Measurements from ENCODE around the gene CASKIN2. TPM values are rescaled to one million over a fixed set of nuclear protein-coding genes. Genes with fewer than 3 reads are reported as not detected.

The CASKIN2 gene
- total RNA-seq, 1 experiment from 2014 or later = 37.0 TPM

DNA sequence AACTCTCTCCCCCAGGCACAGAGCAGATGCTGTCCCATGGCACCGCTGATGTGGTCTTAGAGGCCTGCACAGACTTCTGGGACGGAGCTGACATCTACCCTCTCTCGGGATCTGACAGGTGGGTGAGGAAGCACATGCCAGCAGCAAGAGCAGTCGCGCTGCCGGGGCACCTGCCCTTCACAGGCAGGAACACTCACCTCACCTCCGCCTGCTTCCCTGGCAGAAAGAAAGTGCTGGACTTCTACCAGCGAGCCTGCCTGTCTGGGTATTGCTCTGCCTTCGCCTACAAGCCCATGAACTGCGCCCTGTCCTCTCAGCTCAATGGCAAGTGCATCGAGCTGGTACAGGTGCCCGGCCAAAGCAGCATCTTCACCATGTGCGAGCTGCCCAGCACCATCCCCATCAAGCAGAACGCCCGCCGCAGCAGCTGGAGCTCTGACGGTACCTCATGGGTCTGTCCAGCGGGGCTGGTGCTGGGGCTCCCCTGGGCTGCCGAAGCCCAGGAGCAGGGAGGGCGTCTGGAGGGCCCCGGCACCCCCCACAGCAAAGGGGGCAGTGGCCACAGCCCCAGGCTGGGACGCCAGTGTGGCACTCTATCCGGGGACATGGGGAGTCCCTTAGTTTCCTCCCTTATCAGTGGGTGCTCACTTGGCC is 21.7 kb downstream of the CASKIN2 start:
- Mint-ChIP-seq H3K4me1 (no peaks in the 10 kb centered on the region), H3K36me3 (ENCODE audit: insufficient read depth in 1 of 3, low read depth in 3 of 3) (peaks cover 0 to 46% (median 32%) of the 10 kb centered on the region in 3 experiments; a peak in 5 of 7 replicates), H3K4me3 (no peak overlapping the region), H3K9me3 (no peaks in the 10 kb centered on the region), H3K27ac (no peak overlapping the region), H3K27me3 (ENCODE audit: low read depth) (no peaks in the 10 kb centered on the region)
- H2BK120ac ChIP-seq (ENCODE audit: low read depth, low read length, poor library complexity, severe bottlenecking) = no peak overlapping the region
- H3K4me1 ChIP-seq (ENCODE audit: insufficient read depth, low read length) = no peaks in the 10 kb centered on the region
- no peak overlapping the region for H3K14ac ChIP-seq (ENCODE audit: insufficient read depth, low read length)
- H3K56ac ChIP-seq (ENCODE audit: insufficient read length, low read depth, low read length) = no peak overlapping the region
- H3K9me3 ChIP-seq (ENCODE audit: control insufficient read depth, low read depth, low read length) = no peaks in the 10 kb centered on the region
- WGBS (ENCODE audit: extremely low coverage, insufficient read length, low lambda C conversion rate) = no CpG with 5 or more reads among the region's 23 CpGs
- H3K4ac ChIP-seq (ENCODE audit: low read depth, low read length) = no peak overlapping the region
- H2BK12ac ChIP-seq (ENCODE audit: insufficient read length, low read depth, low read length) = no peak overlapping the region
- TF ChIP-seq, protein P1, sequence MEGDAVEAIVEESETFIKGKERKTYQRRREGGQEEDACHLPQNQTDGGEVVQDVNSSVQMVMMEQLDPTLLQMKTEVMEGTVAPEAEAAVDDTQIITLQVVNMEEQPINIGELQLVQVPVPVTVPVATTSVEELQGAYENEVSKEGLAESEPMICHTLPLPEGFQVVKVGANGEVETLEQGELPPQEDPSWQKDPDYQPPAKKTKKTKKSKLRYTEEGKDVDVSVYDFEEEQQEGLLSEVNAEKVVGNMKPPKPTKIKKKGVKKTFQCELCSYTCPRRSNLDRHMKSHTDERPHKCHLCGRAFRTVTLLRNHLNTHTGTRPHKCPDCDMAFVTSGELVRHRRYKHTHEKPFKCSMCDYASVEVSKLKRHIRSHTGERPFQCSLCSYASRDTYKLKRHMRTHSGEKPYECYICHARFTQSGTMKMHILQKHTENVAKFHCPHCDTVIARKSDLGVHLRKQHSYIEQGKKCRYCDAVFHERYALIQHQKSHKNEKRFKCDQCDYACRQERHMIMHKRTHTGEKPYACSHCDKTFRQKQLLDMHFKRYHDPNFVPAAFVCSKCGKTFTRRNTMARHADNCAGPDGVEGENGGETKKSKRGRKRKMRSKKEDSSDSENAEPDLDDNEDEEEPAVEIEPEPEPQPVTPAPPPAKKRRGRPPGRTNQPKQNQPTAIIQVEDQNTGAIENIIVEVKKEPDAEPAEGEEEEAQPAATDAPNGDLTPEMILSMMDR (conservative IDR thresholded peaks at IDR 0.05) = no peak
- H3K9ac ChIP-seq (ENCODE audit: extremely low read depth, insufficient read length, low read length) = no peak overlapping the region
- no peak overlapping the region for H3K4me2 ChIP-seq (ENCODE audit: insufficient read depth, insufficient read length, low read length)
- H2AFZ ChIP-seq (ENCODE audit: low read length) = no peak overlapping the region
- H3K23me2 ChIP-seq (ENCODE audit: insufficient read length, low read depth, low read length, poor library complexity, severe bottlenecking) = no peaks in the 10 kb centered on the region
- no peak overlapping the region for H3K23ac ChIP-seq (ENCODE audit: insufficient read length, low read depth, low read length)
- no peak overlapping the region for H3K27ac ChIP-seq (ENCODE audit: insufficient read length, low read depth, low read length)
- H3K79me2 ChIP-seq (ENCODE audit: insufficient read depth, low read length) = no peaks in the 10 kb centered on the region
- H2BK5ac ChIP-seq (ENCODE audit: insufficient read length, low read length) = no peak overlapping the region
- no peaks in the 10 kb centered on the region for H3K79me1 ChIP-seq (ENCODE audit: insufficient read depth, low read depth, low read length, poor library complexity, severe bottlenecking)
- H4K5ac ChIP-seq (ENCODE audit: insufficient read length, low read depth, low read length) = no peak overlapping the region
- H3K18ac ChIP-seq (ENCODE audit: insufficient read length, low read depth, low read length) = no peak overlapping the region
- no peak overlapping the region for H2BK20ac ChIP-seq (ENCODE audit: low read depth, low read length, poor library complexity, severe bottlenecking)
- H2AK5ac ChIP-seq (ENCODE audit: insufficient read length, low read length) = no peak overlapping the region
- H4K20me1 ChIP-seq (ENCODE audit: control insufficient read depth, insufficient read depth, insufficient read length) = no peaks in the 10 kb centered on the region
- H3K27me3 ChIP-seq (ENCODE audit: insufficient read depth, low read length) = no peaks in the 10 kb centered on the region
- no peak overlapping the region for H4K8ac ChIP-seq (replicated peaks; ENCODE audit: insufficient read length, low read depth, low read length)
- no peak overlapping the region for H3T11ph ChIP-seq (ENCODE audit: low read length)
- no peak for DNase-seq
- no peak overlapping the region for H4K91ac ChIP-seq (ENCODE audit: insufficient read length, low read depth, low read length)
- no peak overlapping the region for H2BK15ac ChIP-seq (ENCODE audit: low read depth, low read length)
